Erythroblast (primary cell): ENCODE measurements around the gene ZP1.

ENCODE experiments used
- DNase-seq, 2 experiments: peaks; one replicate each; lab custom pipeline; 2025; lab: John Stamatoyannopoulos, UW
- GATA1 ChIP-seq: IDR thresholded peaks from 2 replicates; pipeline ENCODE4 v1.6.1; 2011; ENCODE audit warnings: low read depth, mild to moderate bottlenecking, control low read depth, low read length, moderate library complexity
- POLR2A ChIP-seq: IDR thresholded peaks from 2 replicates; pipeline ENCODE4 v1.6.1; 2011; ENCODE audit warnings: mild to moderate bottlenecking, low read length

The ZP1 gene

GRCh38 chr11:60859616-60860250 is 7.6 kb upstream of the ZP1 start:
- no peak for DNase-seq
- no peak for TF ChIP-seq POLR2A
- TF ChIP-seq GATA1, result no peak

GRCh38 chr11:60860943-60861342 is 6.4 kb upstream of the ZP1 start:
- no peak for DNase-seq
- TF ChIP-seq POLR2A (no peak), GATA1 (no peak)

GRCh38 chr11:60862171-60862570 is 5.2 kb upstream of the ZP1 start:
- TF ChIP-seq GATA1 (no peak), POLR2A (no peak)
- DNase-seq, result no peak

- no peak for TF ChIP-seq POLR2A
- TF ChIP-seq GATA1, result no peak
- peak in 1 of 2 experiments; percentile 54 for DNase-seq
Measured at GRCh38 chr11:60863550-60864521, 3.5 kb upstream of the ZP1 start.

GRCh38 chr11:60864856-60865513 is 2.4 kb upstream of the ZP1 start:
- TF ChIP-seq GATA1, result no peak
- TF ChIP-seq POLR2A, result no peak
- no peak for DNase-seq

GRCh38 chr11:60867871-60868681 is 734 bp downstream of the ZP1 start:
- TF ChIP-seq POLR2A, result no peak
- no peak for TF ChIP-seq GATA1
- DNase-seq, result no peak

- TF ChIP-seq POLR2A, result no peak
- no peak for TF ChIP-seq GATA1
- no peak for DNase-seq
Measured at GRCh38 chr11:60868682-60869450, 1.5 kb downstream of the ZP1 start.

- no peak for DNase-seq
- TF ChIP-seq POLR2A (no peak), GATA1 (no peak)
Measured at GRCh38 chr11:60869451-60869825, 2.1 kb downstream of the ZP1 start.

- no peak for TF ChIP-seq POLR2A
- TF ChIP-seq GATA1, result no peak
- no peak for DNase-seq
Measured at GRCh38 chr11:60870276-60870675, 2.9 kb downstream of the ZP1 start.

GRCh38 chr11:60870733-60871377 is 3.5 kb downstream of the ZP1 start:
- TF ChIP-seq POLR2A (no peak), GATA1 (no peak)
- DNase-seq, result no peak

- TF ChIP-seq GATA1, result no peak
- no peak for TF ChIP-seq POLR2A
- DNase-seq, result no peak
Measured at GRCh38 chr11:60871378-60872061, 4.2 kb downstream of the ZP1 start.
